A673 (cell line): ENCODE results near the gene PLXNA3.

ENCODE experiments used
- EZH2 ChIP-seq: fragments of 200-600 bp; sonication (generic); IDR thresholded peaks from 2 replicates; pipeline ENCODE4 v1.6.1; 2017; ENCODE audit warnings: borderline replicate concordance, low read depth, mild to moderate bottlenecking, mixed read lengths, antibody characterized with exemption, low read length; ENCODE audit not compliant: poor library complexity, severe bottlenecking
- TF ChIP-seq, protein P1 (sequence below): fragments of 300-800, 200-600 bp; sonication (generic); conservative IDR thresholded peaks from 2 replicates; pipeline ENCODE4 v1.5.1; 2017; ENCODE audit warnings: low read depth, mild to moderate bottlenecking, antibody characterized with exemption, low read length, moderate library complexity, mixed read lengths

DNA sequence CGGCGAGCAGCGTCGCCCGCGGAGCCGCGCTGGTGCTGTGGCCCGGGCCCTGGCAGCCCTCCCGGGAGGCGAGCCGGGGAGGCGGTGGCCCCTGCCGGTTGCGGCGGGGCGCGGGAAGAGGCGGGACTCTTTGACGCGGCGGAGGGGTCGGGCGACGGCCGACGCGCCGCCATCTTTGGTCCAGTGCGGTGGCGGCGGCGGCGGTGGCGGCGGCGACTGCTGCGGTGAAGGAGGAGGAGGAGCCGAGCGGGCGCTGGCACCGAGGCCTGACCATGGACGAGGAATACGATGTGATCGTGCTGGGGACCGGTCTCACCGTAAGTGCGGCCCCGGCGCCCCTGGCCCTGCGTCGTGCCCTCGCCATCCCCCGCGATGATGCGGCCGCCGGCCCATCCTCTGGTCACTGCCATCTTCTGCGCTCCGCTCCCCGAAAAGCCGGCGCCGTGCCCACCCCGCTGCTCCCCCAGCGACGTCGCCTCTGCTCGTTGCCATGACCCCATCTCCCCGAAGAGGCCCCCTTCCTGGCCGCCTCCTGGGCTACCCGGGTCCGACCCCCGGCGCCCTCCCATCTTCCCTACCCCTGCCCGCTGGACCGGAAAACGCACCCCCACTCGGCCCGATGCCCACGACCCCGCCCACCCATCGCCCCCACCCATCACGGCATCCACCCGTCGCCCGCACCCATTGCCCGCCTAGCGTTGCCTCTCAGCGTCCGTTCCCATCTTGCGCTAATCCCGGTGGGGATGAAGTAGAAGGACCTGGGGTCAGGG, 20.9 kb upstream of the PLXNA3 start, which contains the start of gene GDI1:
- TF ChIP-seq, protein P1, sequence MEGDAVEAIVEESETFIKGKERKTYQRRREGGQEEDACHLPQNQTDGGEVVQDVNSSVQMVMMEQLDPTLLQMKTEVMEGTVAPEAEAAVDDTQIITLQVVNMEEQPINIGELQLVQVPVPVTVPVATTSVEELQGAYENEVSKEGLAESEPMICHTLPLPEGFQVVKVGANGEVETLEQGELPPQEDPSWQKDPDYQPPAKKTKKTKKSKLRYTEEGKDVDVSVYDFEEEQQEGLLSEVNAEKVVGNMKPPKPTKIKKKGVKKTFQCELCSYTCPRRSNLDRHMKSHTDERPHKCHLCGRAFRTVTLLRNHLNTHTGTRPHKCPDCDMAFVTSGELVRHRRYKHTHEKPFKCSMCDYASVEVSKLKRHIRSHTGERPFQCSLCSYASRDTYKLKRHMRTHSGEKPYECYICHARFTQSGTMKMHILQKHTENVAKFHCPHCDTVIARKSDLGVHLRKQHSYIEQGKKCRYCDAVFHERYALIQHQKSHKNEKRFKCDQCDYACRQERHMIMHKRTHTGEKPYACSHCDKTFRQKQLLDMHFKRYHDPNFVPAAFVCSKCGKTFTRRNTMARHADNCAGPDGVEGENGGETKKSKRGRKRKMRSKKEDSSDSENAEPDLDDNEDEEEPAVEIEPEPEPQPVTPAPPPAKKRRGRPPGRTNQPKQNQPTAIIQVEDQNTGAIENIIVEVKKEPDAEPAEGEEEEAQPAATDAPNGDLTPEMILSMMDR: no peak
- TF ChIP-seq EZH2: no peak
